Left ventricle myocardium inferior (tissue), 1 donor: ENCODE data around the gene HVCN1. TPM values are rescaled to one million over a fixed set of nuclear protein-coding genes. Genes with fewer than 3 reads are reported as not detected.

ENCODE experiments used
- DNase-seq: peaks from one replicate; pipeline ENCODE4 v3.0.0-alpha.2; 2020
- H3K27ac ChIP-seq: fragments of 200-600 bp; replicated peaks from 2 replicates; pipeline ENCODE4 v1.8.0; 2021
- H3K27me3 ChIP-seq: fragments of 200-600 bp; 2 replicates; pipeline ENCODE4 v1.8.0; 2021; ENCODE audit warnings: low read depth
- H3K36me3 ChIP-seq: fragments of 200-600 bp; 2 replicates; pipeline ENCODE4 v1.8.0; 2021
- H3K4me1 ChIP-seq: fragments of 200-600 bp; 2 replicates; pipeline ENCODE4 v1.8.0; 2021
- H3K4me3 ChIP-seq: fragments of 200-600 bp; 2 replicates; pipeline ENCODE4 v1.8.0; 2021; ENCODE audit warnings: mild to moderate bottlenecking, moderate library complexity
- H3K9me3 ChIP-seq: fragments of 200-600 bp; replicated peaks from 2 replicates; pipeline ENCODE4 v1.8.0; 2021
- CTCF ChIP-seq: fragments of 200-600 bp; IDR thresholded peaks from 2 replicates; pipeline ENCODE4 v1.8.0; 2021; ENCODE audit warnings: antibody characterized with exemption, mild to moderate bottlenecking, borderline replicate concordance
- intact Hi-C: fragments of 100-400 bp; cut with micrococcal nuclease; formaldehyde crosslinking; loops from one replicate; pipeline ENCODE4 v1.11.0; 2022
- total RNA-seq: library from RNA; stranded (reverse); fragmentation: NEBNext Ultra II Directional; extraction: Animal tissue kit (Norgen Biotek cat#: 25700); gene quantifications from one replicate; pipeline ENCODE4 v1.2.1, GENCODE V29; 2021
- donor health status: DM: no; HTN: yes; CAD: no; lungs with severe emphysema.

The HVCN1 gene
- total RNA-seq, 1 donor from 2014 or later = 11.5 TPM

- TF ChIP-seq CTCF = no peak
- Histone ChIP-seq H3K4me1 (peaks cover 34% of the 10 kb centered on the region), H3K4me3 (no peak overlapping the region), H3K36me3 (no peaks in the 10 kb centered on the region), H3K27ac (peak overlapping the region; percentile 82), H3K9me3 (no peaks in the 10 kb centered on the region), H3K27me3 (no peaks in the 10 kb centered on the region)
- peak; percentile 37 for DNase-seq
- intact Hi-C loops = no loop called here
Observed at GRCh38 chr12:110693731-110694130, 4.8 kb upstream of the HVCN1 start.

GRCh38 chr12:110690127-110690430, 1.2 kb upstream of the HVCN1 start:
- Histone ChIP-seq H3K4me3 (peak overlapping the region; percentile 91), H3K9me3 (peaks cover 3% of the 10 kb centered on the region), H3K4me1 (peaks cover 37% of the 10 kb centered on the region), H3K27ac (peak overlapping the region; percentile 86), H3K36me3 (no peaks in the 10 kb centered on the region), H3K27me3 (no peaks in the 10 kb centered on the region)
- TF ChIP-seq CTCF = no peak
- no peak for DNase-seq
- intact Hi-C loops = no loop called here

GRCh38 chr12:110689281-110690126, 589 bp upstream of the HVCN1 start:
- intact Hi-C loops = no loop called here
- Histone ChIP-seq H3K4me1 (peaks cover 34% of the 10 kb centered on the region), H3K36me3 (no peaks in the 10 kb centered on the region), H3K27me3 (no peaks in the 10 kb centered on the region), H3K9me3 (peaks cover 4% of the 10 kb centered on the region), H3K27ac (peak overlapping the region; percentile 86), H3K4me3 (peak overlapping the region; percentile 91)
- DNase-seq = peak; percentile 73
- no peak for TF ChIP-seq CTCF

GRCh38 chr12:110687396-110688169, 1.3 kb downstream of the HVCN1 start:
- intact Hi-C loops = no loop called here
- Histone ChIP-seq H3K9me3 (peaks cover 4% of the 10 kb centered on the region), H3K4me3 (peak overlapping the region; percentile 91)

More at GRCh38 chr12:110687396-110688169, 1.3 kb downstream of the HVCN1 start:
- Histone ChIP-seq H3K36me3 (peaks cover 7% of the 10 kb centered on the region), H3K4me1 (peaks cover 30% of the 10 kb centered on the region), H3K27me3 (no peaks in the 10 kb centered on the region), H3K27ac (peak overlapping the region; percentile 86)
- no peak for DNase-seq
- no peak for TF ChIP-seq CTCF
